HG03521 (cell line): ENCODE data around the gene TERT.
"Not testable (repeated sequence)": the region's sequence is repeated elsewhere in the genome, so short reads cannot be mapped to it uniquely, and the experiment has no call there.

ENCODE experiments used
- ATAC-seq: cut with Tn5 transposase; IDR thresholded peaks from one replicate; pipeline ENCODE4 v1.9.1; 2021; ENCODE audit warnings: mild to moderate bottlenecking, moderate library complexity; ENCODE audit not compliant: unreplicated experiment

The TERT gene

DNA sequence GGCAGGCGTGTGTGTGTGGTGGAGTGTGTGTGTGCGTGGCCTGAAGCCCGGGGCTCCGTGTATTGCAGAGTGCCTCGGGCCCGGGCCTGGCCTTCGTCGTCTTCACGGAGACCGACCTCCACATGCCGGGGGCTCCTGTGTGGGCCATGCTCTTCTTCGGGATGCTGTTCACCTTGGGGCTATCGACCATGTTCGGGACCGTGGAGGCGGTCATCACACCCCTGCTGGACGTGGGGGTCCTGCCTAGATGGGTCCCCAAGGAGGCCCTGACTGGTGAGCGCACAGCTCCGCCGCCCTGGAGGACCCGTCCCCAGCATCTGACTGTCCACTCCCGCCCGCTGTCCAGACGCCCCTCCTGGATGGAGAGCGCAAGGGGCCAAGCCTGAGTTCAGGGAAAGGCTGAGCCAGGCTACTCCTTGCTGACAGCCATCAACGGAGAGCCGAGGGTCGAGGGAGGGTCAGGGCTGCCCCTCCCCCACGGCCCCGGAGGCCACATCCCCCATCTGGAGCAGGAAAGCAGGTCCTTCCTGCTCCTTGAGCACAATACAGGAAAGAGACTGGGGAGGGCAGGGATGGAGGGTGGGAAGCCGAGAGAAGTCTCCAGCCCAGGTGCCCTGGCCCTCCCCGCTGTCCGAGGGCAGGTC lies 51.3 kb downstream of the TERT start:
- no peak for ATAC-seq

GRCh38 chr5:1242733-1243486 lies 52.0 kb downstream of the TERT start:
- no peak for ATAC-seq

DNA sequence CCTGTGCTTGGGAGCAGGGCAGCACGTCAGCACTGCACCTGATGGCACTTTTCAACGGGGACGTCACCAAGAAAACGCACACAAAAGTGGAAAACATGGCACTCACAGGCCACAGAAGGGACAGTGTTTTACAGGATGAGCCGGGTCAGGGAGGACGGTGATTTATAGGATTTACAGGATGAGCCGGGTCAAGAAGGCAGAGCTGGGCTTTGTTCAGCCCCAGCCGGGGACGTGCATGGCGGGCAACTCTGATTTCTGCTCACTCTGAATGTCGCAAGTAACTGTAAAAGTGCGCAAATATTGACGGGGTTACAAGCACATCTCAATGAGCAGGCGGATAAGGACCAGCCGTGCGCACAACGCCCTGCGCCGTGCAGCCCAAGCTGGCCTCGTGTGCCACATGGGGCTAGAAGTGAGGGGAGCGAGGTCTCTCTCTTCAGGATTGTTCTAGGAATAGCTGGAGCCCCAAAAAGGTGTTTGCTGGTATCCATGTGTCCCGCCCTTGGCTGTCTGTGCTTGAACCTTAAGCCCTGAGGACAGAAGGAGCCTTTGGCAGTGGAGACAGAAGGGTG lies 53.3 kb downstream of the TERT start:
- no peak for ATAC-seq

DNA sequence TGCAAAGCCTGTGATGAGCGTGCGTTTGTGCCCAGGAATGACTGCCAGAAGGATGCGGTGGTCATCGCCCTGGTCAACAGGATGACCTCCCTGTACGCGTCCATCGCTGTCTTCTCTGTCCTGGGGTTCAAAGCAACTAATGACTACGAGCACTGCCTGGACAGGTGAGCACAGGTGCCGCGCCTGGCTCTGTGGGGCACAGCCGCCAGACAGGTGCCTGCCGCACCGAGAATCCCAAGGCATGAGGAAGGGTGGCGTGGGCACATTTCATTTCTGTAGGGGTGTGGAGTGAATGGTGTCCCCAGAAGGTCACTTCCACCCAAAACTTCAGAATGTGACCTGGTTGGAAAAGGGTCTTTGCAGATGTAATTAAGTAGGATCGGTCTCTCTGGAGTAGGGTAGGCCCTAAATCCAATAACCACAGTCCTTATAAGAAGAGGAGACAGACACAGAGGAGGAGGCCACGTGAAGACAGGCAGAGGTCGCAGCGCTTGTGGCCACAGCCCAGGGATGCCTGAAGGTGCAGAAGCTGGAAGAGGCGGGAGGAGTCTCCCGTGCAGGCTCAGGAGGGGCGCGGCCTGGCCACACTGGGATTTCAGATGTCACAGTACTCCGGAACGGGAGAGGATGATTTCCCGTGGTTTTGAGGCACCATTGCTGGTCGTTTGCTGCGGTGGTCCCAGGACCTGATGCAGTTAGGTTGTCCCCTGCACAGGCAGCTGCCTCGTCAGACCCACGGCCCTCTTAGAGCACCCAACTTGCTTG lies 54.2 kb downstream of the TERT start:
- ATAC-seq: no peak

DNA sequence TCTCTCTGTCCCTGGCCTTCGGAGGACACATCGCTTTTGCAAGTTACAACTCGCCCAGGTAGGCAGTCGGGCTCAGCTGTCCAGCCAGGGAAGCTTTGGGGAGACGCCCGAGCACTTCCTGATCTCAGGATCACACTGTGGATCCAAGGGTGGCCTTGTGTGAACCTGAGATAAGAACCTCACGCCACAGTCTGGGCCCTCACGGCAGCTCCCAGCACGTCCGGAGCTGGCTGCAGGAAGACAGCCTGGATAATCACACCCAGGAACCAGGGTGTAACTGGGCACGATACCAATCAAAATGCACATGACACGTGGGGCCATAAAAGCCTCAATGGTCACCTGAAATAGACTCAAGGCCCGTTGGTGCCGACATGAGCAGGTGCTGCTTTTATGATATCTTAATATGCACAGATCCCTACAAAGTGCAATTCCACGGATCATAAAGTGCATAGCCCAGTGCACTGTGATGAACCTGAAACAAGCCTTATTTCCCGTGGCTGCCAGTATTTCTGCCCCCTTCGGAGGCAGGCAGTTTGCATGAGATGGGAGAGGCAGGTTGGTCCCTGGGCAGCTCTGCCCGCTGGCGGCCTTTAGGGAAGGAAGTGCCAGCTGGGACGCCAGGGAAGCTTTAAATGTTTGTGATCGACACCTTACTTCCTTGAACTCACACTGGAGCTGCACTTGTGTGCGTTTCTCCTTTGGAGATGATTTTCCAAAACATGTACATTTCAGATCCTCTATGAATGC lies 55.2 kb downstream of the TERT start:
- ATAC-seq: no peak

DNA sequence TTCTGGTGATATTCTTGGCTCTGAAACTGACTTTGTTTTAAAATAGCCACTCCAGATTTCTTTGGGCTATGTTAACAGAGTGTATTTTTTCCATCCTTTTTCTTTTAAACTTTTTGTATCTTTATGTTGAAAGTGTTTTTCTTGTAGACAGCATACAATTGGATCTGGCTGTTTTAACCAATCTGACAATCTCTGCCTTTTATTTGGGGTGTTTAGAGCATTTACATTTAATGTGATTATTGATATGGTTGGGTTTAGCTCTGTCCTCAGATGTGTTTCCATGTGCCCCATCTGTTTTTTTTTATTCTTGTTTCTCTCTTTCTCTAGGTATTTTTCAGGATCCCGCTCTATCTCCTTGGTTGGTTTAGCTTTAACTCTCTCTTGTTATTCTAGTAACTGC lies 59.0 kb downstream of the TERT start:
- no peak for ATAC-seq

DNA sequence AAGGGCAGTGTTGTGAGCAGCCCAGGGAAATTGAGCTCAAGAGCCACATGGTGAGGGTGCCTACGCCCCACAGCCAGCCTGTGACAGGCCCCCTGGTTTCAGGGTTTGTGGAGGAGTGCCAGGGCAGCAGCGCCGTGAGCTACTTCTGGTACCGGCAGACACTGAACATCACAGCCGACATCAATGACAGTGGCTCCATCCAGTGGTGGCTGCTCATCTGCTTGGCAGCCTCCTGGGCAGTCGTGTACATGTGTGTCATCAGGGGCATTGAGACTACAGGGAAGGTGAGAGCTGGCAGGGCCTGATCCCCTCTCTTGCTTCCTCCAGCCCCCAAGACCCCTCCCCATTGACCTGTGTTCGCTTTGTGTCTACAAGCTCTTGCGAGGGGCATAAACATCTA lies 59.5 kb downstream of the TERT start:
- ATAC-seq: no peak

GRCh38 chr5:1232780-1233179 lies 62.1 kb downstream of the TERT start:
- no peak for ATAC-seq

- no peak for ATAC-seq
Measured at GRCh38 chr5:1231354-1231905, 63.4 kb downstream of the TERT start.

GRCh38 chr5:1230551-1230950 lies 64.3 kb downstream of the TERT start:
- ATAC-seq: no peak

GRCh38 chr5:1229822-1230221 lies 65.0 kb downstream of the TERT start:
- no peak for ATAC-seq

- ATAC-seq: not testable (repeated sequence)
Measured at GRCh38 chr5:1229023-1229422, 65.8 kb downstream of the TERT start.

DNA sequence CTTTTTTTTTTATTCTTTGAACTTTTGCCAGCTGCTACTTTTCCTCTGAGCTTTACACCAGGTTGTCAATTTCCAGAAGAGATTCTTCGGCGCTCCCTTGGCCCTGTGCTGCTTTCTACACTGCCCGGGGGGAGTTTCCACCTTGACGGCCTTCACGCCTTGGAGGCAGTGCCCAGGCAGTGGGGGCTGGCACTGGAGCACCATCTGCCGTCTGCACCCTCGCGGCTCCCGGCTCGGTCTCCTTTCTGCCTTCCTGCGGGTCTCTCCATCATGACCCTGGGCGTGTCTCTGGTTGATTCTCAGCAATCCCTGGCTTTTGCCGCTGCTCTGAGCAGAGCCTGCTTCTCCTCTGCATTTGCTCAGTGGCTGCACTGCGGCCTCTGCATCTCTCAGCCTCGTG lies 66.7 kb downstream of the TERT start:
- ATAC-seq: no peak

DNA sequence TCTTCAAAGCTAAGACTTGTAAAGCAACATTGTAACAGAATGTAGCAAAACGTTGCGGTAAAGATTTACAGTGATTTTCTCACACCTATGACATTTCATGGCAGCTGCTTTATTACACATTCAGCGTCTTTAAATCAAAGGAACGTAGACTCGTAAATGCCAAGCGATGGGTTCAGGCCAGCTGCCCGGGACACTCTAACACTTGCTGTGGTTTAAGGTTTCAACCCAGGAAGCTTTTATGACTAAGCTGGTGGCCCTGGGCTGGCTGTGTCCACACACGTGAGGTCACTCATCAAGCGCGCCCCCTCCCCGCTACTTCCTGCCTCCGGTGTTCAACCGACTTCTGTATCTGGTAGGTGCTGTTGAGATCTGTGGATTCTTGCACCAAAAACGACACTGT lies 67.2 kb downstream of the TERT start:
- no peak for ATAC-seq

DNA sequence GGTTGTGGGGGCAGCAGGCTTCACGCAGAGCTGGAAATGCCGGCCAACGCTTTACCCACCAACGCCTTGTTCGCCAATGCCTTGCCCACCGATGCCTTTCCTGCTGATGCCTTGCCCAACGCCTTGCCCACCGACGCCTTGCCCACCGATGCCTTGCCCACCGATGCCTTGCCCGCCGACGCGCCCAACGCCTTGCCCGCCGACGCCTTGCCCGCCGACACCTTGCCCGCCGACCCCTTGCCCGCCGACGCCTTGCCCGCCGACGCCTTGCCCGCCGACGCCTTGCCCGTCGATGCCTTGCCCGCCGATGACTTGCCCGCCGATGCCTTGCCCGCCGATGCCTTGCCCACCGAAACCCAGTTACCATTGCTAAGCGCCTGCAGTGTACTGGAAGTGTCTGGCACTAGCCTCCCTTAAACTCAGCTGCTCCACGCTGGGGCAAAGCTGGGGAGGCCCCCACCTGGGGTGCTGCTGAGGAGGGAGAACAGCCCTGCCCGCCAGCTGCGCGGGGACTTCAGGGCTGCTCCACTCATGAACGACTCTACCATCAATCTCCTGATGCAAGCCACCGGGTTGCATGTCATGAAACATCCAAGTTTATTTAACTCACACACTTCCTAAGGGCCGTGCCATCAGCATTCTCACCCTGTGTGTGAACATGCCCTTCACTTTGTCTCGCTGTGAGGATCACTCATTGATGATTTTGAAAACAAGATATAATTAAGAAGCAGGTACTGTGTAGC lies 67.9 kb downstream of the TERT start:
- no peak for ATAC-seq

GRCh38 chr5:1226231-1226630 lies 68.6 kb downstream of the TERT start:
- no peak for ATAC-seq

DNA sequence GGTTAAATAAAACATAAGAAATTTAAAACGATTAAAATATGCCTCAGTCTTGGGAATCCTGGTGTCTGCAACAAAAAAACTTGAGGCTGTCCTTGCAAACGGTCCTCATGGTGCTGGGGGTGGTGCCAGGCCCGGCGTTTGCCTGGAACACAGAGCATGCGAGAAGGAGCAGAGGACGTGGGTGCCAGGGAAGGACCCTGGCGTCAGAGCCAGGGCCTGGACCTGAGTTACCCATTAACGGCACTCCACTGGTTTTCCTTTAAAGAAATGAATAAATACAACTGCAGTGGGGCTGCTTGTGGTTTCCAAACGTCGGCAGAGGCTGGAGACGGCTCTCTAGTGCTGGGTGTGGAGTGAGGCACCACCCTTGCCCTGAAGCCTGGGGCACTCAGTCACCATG lies 69.8 kb downstream of the TERT start, which contains the start of gene SLC6A18:
Gene SLC6A18 (plus strand): TSS at position 301 of the 400 bp plus-strand sequence. CDS start 97 bp downstream, at position 398.
- no peak for ATAC-seq

DNA sequence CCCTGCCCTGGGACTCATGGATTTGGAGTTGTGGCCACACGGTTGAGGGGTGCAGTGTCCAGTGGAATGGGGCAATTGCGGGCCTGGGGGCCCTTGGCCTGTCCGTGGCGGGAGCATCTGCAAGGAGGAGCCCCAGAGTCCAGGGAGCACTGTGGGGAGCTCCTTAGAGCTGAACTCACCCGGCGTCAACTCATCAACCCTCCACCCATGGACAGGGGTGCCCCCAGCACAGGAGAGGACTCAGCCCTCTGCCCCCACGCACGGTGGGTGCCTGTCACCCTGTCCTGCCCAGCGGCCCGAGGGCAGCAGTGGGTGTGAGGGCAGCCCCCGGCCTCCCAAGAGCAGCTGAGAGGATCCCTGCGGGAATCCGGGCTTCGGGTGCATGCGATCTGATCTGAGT lies 70.2 kb downstream of the TERT start:
- no peak for ATAC-seq

DNA sequence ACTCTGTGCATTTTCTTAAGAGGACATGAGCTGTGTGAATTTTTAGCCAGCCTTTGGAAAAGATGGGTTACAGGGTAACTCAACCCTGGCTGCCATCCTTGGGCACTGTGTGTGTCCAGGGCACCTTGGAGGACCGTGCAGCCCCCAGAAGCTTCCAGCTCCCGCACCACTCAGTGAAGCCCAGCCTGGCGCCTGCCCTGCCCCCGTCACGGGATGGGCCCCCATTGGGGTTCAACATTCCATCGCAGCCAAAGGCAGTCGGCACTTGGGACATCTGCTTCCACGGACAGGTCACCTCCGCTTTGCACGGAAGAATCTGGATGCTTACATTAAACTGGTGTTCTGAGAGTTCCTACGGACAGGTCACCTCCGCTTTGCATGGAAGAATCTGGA lies 71.6 kb downstream of the TERT start:
- no peak for ATAC-seq
